NCI-H1105 (cell line): Measurements from ENCODE around the gene TNPO1.
A peak's percentile ranks its signal among the peaks of the same experiment; 100 is the strongest.
"Not testable (repeated sequence)": the region's sequence is repeated elsewhere in the genome, so short reads cannot be mapped to it uniquely, and the experiment has no call there.

ENCODE experiments used
- DNase-seq: peaks from one replicate; lab custom pipeline; 2025; lab: John Stamatoyannopoulos, UW

TNPO1 gene

DNA sequence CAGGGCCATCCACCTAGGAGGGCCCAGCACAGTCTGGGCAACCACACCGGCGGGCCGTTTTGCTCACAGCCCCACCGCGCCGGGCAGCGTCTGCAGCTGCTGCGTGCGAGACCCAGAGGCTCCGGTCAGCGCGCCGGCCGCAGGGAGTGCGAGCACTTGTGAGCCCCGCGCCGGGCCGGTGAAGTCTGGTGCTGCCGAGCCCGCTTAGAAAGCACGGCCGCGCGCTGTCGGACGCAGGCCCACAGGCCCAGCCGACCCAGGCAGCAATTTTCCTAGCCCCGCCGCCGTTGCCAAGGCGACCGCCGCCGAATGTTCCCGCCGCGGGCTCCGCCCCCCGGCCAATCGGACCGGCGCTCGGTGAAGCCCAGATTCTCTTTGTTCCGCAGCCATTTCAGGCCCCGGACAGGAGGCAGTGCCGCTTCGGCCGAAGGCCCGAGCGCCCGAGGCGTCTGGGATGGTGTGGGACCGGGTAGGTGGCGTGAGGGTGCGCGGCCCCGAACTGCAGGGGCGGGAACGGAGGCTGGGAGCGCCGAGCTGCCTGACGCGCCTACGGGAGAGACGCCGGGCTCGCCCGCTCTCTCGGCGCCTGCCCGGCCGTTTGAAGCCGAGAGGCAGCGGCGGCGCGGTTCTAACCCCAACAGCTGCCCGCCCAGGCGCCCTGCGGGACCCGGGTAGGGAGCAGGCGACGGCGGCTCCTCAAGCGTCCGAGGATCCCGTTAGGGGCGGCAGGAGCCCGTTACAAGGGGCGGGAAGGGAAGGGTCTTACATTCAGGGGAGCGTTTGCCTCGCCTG lies at the start of gene TNPO1:
TNPO1 (plus strand) TSS at position 378 of the 792 bp plus-strand sequence; CDS start at position 455, 77 bp downstream.
- peak; percentile 68 for DNase-seq

DNA sequence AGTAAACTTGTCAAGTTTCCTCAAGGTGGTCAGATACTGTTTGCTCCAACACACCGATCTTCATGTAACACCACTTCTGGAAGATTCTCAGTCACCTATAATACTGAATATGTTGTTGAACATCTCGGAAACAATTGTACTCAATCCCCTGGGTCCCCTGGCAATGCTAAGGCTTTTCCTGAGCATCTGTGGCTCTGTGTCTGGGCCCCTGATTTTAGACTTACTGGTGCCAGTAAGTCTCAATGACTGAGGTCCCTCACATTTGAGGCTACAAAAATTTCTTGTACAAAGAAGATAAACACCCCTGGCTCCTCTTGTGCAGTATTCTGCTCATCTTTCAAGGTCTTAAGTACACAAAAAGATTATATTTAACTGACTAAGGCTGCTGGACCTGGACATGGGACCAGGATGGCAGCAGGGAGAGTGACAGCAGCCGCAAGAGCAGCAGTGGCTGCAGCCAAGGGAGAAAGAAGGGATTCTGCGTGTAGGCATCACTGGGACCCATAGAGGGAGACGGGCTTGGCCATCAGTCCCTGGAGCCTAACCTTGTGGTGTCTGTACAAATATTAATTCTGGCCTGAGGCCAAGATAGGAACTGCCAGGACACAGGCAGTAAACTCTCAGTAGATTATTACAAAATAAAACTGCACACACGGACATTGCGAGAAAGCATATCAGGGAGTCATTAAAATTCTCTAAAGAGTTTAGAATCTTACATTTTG lies 49.0 kb upstream of the TNPO1 start:
- no peak for DNase-seq

DNA sequence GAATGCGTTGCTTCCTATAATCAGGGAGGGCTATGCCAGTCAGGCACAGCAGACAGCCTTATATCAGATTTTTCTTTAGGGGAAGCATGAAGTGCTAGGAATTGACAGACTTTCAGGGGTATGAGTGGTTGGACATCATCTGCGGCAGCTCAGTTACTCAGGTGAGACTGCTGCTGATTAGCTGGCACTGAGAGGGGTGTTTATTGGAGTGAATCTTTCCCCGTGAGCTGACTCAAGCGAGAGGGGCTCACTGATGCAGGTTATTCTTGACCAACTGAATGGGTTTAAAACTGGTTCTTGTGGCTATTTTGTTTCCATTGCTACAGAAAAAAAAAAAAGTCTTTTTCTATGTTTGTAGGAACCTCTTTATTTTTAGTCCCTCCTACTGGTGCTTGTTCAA lies 46.2 kb upstream of the TNPO1 start:
- no peak for DNase-seq

DNA sequence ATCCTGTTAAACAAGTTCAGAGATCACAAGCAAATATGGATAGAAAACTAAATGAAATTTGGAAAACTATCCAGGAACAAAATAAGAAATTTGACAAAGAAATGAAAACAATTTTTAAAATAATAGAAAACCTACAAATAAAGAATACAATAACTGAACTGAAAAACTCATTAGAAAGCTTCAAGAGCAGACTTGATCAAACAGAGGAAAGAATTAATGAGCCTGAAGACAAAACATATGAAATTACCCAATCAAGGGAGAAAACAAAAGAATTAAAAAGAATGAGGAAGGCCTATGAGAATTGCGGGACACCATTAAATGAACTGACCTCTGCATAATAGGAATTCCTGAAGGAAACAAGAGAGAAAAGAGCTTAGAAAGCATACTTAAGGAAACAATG lies 39.8 kb upstream of the TNPO1 start:
- no peak for DNase-seq

DNA sequence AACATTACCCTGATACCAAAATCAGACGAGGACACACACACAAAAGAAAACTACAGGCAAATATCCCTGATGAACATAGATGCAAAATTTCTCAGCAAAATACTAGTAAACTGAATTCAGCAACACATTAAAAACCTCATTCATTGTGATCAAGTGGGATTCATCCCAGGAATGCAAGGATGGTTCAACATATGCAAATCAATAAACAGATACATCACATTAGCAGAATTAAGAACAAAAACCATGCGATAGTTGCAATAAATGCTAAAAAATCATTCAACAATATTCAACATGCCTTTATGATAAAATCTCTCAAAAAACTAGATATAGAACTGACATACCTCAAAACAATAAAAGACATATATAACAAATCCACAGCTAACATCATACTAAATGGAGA lies 36.9 kb upstream of the TNPO1 start:
- DNase-seq: no peak

DNA sequence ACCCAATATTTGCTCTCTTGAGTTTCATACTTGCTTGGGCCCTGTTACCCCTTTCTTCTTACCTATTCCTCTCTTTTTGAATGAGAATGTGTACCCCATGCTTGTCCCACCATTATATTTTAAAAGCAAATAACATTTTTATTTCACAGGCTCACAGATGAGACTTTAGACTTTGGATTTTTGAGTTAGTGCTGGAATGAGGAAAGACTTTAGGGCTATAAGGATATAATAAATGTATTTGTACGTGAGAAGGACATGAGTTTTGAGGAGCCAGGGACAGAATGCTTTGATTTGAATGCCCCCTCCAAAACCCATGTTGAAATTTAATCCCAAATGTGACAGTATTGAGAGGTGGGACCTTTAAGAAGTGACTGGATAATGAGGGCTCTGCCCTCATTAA lies 33.1 kb upstream of the TNPO1 start:
- no peak for DNase-seq

DNA sequence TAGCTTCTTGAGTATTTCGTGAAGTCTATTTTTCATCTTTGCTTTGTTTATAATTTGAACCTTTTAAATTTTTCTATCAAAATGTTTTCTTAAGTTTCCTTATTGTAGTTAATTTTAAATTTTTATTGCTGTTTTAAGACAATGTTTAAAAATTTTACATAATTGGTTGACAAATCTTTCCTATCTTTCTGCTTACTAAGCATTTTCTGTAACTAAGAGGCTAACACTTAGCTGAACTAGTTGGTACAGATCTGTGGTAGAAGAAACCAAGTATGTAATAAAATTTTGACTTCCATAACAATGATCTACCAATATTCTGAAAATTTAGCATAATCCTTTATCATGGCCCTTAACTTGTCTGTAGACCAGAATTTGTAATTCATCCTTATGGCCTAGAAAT lies 32.3 kb upstream of the TNPO1 start:
- DNase-seq: no peak

DNA sequence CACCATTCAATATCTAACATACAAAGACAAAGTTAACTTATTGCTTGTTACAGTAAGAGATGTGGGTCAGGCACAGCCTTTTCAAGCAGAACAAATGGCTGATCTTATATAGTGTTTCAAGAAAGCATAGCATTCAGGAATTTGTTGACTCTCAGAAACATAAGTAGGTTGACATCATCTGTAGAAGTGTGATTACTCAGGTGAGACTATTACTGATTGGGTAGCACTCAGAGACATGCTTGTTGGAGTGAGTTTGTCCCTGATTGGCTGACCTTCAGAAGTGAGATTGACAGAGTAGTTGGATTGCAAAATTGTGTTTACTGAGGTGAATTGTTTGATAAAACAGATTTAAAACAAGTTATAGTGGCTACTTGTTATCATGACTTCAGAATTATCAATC lies 30.7 kb upstream of the TNPO1 start:
- DNase-seq: no peak

DNA sequence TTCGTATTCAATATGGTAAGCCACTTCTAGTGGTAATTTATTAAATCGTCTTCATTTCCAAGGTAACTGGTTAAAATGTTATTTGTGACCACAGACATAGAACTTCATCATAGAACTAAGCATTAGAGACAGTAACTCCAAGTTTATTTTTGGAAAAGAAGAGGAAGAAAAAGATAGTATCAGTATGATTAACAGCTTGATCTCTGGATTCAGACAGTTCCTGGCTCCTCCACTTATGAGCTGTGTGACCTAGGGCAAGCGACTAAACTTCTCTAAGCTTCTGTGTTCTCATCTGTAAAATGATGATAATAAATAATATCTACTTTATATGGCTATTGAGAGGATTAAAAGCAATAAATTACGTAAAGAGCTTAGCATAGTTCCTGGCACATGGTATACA lies 29.8 kb upstream of the TNPO1 start:
- DNase-seq: no peak

DNA sequence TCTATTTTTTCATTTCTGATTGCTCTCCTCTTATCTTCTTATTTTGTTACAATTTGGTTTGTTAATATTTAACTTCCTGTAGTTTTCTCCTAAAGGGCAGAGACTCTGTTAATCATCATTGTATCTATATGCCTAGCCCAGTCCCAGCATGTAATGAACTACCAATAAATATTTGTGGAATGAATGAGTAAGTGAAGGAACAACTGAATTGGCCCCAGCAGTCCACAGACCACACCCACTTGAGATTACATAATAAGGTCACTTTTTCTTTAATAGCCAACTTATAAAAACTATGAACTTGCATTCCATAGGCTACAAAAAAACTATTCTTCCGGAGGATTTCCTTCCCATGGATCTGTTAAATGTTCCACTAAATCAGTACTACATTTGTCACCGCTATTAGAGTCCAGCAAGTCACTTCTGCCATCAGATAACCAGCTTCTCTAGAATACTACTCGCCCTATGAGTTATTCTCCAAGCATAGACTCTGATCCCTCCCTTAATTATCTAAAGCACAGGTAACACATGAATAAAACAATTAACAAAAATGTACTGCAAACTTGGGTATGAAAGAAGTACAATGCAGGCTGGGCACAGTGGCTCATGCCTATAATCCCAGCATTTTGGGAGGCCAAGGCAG lies 27.5 kb upstream of the TNPO1 start:
- DNase-seq: no peak

DNA sequence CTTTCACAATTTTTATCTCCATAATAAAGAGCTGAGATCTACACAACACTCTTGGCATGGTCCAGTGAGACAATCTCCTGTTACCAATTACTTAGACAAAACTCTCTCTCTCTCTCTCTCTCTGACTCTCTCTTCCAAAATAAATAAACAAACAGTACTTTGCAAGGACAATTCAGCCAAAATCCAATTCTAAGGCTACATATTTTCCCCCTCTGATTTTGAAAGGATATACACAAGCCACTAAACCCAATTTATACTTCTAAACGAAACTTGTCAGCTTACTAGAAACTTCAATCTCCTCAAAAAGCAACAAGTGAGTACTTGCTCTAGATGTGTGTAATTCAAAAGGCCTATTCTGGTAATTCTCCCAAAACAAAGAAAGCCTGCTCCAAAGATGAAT lies 26.3 kb upstream of the TNPO1 start:
- no peak for DNase-seq

DNA sequence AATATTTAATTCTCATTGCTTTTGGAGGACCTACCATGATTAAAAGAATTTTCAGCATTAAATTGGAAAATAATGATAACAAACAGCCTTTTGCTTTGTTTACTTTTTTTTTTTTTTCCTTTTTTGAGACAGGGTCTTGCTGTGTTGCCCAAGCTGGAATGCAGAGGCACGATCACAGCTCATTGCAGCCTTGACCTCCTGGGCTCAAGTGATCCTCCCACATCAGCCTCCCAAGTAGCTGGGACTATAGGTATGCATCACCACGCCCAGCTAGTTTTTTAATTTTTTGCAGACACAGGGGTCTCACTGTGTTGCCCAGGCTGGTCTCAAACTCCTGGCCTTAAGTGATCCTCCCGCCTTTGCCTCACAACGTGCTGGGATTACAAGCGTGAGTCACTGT lies 23.8 kb upstream of the TNPO1 start:
- not testable (repeated sequence) for DNase-seq

DNA sequence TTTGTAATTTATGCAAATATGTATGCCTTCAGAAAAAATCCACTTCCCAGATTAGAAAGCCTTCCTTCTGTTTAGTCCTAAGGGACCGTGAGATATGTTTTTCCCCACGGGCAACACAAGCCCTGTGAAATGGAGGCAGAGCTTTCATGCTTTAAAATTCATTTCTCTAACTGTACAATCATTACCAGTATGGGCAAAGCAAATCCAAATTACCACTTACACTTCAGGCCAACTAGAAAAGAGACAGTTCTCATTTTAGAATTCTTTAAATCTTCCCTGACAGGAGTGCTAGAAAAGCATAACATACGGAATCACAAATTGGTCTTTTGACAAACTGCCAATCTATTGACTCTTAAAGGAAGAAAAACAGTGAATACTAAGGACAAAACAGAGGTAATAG lies 20.5 kb upstream of the TNPO1 start:
- DNase-seq: no peak

DNA sequence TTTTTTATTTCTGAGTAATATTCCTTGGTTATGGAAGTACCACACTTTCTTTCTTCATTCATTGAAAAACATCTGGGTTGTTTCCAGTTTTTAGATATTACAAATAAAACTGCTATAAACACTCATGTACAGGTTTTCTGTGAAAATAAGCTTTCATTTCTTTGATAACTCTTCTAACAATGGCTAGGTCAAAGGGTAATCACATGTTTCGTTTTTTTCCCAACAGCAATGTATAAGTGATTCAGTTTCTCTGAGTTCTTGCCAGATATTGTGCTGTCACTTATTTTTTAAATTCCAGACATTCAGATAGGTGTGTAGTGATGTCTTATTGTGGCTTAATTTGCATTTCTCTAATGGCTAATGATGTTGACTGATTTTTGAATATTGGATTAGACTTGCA lies 16.7 kb upstream of the TNPO1 start:
- no peak for DNase-seq

DNA sequence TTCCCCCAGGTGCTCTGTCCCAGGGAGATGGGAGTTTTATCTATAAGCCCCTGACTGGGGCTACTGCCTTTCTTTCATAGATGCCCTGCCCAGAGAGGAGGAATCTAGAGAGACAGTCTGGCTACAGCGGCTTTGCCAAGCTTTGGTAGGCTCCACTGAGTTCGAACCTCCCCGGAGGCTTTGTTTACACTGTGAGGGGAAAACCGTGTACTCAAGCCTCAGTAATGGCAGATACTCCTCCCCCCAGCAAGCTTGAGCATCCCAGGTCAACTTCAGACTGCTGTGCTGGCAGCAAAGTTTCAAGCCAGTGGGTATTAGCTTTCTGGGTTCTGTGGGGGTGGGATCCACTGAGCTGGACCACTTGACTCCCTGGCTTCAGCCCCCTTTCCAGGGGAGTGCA lies 7.8 kb upstream of the TNPO1 start:
- not testable (repeated sequence) for DNase-seq

DNA sequence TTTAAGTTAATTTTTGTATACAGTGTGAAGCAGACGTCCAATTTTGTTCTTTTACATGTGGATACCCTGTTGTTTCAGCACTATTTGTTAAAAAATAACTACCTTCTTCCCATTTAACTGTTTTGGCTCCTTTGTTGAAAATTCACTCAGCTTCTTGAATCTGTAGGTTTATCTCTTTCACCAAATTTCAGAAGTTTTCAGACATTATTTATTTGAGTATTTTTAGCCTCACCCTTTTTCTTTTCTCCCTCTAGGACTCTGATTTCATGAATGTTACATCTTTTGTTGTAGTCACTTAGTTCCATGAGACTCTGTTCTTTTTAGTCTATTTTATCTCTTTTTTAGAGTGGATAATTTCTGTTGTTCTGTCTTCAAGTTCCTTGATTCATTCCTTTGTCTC lies 4.6 kb upstream of the TNPO1 start:
- DNase-seq: no peak

DNA sequence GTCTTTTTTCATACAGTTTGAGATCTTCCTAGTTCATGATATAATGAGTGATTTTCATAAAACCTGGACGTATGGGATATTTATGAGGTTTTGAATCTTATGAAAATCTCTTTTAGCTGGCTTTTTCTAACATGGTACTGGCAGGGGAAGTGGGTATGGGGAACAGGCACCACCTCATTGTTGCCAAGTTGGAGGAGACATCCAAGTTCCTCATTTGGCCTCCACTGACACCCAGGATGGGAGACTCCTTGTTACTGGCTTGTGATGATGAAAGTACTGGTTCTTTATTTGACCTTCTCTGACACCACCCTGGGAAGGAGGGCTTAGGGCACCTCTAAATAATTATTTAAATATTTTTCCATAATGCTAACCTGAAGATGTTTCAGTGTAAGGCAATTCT lies 4.0 kb upstream of the TNPO1 start:
- no peak for DNase-seq

DNA sequence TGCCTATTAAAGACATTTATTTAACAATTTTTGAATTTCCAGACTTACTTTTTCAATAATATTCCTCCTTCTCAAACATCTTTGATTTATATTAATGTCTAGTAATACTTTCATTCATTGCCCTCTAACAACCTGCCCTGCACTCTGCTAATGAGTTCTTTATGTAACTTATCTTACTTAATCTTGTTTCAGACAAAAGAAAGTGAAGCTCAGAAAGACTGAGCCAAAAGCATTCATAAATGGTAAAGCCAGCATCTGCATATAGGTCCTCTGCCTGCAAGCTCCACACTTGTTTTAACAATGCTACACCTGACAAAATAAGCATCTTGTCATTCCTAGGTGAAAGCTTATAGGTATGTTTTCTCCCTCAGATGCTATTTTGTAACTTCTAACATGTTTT lies 2.4 kb upstream of the TNPO1 start:
- no peak for DNase-seq

DNA sequence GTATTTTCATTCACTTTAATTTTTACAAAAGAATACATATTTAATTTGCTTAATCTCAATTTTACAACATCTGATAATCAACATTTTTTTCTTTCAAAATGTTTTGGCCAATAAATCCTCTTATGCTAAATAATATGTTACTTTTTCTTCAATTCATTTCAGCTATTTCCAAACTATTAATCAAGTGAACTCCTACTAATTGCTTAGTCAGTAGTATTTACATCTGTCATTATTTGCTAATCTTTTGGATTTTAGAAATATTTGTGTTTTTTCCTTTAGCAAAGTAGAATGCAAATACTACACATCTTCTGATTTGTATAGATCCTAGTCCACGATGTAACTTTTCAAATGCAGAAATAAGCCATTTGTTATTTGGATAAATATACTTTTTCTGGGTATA lies 1.6 kb upstream of the TNPO1 start:
- DNase-seq: no peak

DNA sequence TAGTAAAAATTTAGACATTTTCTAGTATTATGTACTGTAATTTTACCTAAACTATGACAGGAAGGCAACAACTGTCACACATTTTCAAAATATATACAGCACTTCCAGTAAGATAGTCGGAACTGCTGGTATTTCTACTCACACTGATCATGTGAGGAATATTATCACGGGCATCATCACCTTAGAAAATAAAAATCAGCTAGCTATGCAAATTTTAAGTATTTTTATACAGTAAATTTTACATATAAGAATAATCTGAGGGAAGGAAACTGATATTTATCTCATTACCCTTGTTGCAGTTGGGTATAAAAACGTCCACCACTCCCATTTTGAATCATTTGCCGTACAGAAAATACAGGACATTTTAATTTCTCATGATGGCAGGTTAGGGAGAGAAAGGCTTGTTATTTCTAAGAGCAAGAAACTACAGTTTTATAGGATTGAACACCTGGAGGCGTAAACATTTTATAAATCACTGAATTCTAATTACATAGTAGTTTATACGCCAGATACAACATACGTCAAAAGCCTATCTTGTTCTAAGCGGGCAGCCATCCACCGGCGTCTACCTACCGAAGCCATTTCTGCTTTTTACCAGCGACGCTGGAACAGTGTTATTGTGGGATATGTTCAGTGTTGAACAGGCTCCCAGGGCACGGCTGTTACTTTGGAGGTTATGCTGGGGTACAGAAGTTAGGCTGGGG lies 729 bp upstream of the TNPO1 start:
- DNase-seq: no peak

DNA sequence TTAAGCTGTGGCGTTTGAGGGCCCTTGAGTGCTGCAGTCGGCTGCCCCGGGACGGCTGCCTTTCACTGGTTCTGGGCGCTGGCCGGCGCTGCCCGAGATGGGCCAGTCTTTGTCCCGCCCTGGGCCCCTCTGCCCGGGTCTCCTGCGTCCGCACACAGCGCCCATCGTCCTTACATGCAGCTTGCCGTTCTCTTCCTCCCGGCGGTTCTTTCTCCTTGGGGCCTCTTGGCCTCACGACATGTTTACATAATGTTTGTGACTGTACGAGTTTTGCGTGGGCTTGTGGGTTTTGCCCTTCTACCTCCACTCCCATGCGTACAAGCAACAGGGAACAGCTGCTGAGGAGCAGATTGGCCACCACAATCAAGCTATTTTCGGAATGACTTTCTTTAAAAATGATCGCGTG lies 618 bp downstream of the TNPO1 start:
- DNase-seq: no peak

DNA sequence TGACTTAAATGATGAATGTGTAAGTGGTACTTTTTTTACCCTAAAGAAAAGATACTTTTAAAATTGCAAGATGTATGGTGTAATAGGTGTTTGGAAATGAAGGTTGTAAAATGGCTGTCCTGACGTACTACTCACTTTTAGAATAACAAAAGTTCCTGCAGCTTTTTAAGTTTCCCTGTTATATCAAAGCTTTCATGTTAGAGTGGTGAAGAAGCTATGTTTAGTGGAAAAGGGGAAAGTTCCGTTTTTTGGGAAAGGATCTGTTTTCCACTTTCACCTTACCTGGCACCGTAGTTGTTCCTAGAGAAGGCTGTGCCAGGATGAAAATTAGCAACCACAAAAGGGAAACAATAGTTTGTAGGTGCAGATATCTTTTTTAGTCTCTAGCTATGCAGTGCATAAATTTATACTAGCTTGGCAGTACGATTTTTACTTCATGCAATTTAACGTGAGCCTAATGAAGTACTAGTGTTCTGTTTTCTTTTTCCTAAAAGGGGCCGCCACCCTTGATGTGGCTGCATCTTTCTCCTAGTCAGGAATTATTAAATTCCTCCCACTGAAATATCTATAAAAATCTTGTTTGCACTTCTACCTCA lies 1.3 kb downstream of the TNPO1 start:
- no peak for DNase-seq
